ENCODE results near the gene FXYD2. TPM values are rescaled to one million over a fixed set of nuclear protein-coding genes. Genes with fewer than 3 reads are reported as not detected.
"Not testable (repeated sequence)": the region's sequence is repeated elsewhere in the genome, so short reads cannot be mapped to it uniquely, and the experiment has no call there.

Gene FXYD2
- total RNA-seq, 1 experiment from 2014 or later: 9.0 TPM

GRCh38 chr11:117868815-117869561, 44.4 kb upstream of the FXYD2 start:
- no peaks in the 10 kb centered on the region for H3K36me3 Mint-ChIP-seq (ENCODE audit: insufficient read depth, unreplicated experiment)
- no peak for DNase-seq
- BruUV-seq (replicated peaks): no TSS peak
- H3K27me3 Mint-ChIP-seq (ENCODE audit: unreplicated experiment): peaks cover 60% of the 10 kb centered on the region
- no peaks in the 10 kb centered on the region for H3K9me3 Mint-ChIP-seq (ENCODE audit: low read depth, unreplicated experiment)
- CTCF ChIA-PET: no interaction called here
- no peak overlapping the region for H3K27ac Mint-ChIP-seq (ENCODE audit: unreplicated experiment)
- no peak overlapping the region for H3K4me3 Mint-ChIP-seq (ENCODE audit: low read depth, unreplicated experiment)
- H3K4me1 Mint-ChIP-seq (ENCODE audit: low read depth, unreplicated experiment): no peaks in the 10 kb centered on the region
- no peak for TF ChIP-seq CTCF (IDR thresholded peaks at IDR 0.05; ENCODE audit: unreplicated experiment)
- intact Hi-C loops (cut with micrococcal nuclease; ENCODE audit: unreplicated experiment): no loop called here

- TF ChIP-seq CTCF (IDR thresholded peaks at IDR 0.05; ENCODE audit: unreplicated experiment): no peak
- Mint-ChIP-seq H3K9me3 (ENCODE audit: low read depth, unreplicated experiment) (no peaks in the 10 kb centered on the region), H3K27ac (ENCODE audit: unreplicated experiment) (no peak overlapping the region), H3K36me3 (ENCODE audit: insufficient read depth, unreplicated experiment) (no peaks in the 10 kb centered on the region), H3K4me1 (ENCODE audit: low read depth, unreplicated experiment) (no peaks in the 10 kb centered on the region), H3K4me3 (ENCODE audit: low read depth, unreplicated experiment) (no peak overlapping the region), H3K27me3 (ENCODE audit: unreplicated experiment) (peaks cover 51% of the 10 kb centered on the region)
- CTCF ChIA-PET: interaction anchor here (0.6 kb wide), 1 partner anchor 12 kb away, joined by 3 read pairs; no protein-coding TSS in a partner anchor
- BruUV-seq (replicated peaks): no TSS peak
- intact Hi-C loops (cut with micrococcal nuclease; ENCODE audit: unreplicated experiment): no loop called here
- no peak for DNase-seq
Observed at GRCh38 chr11:117868088-117868487, 43.5 kb upstream of the FXYD2 start.

- Mint-ChIP-seq H3K27ac (ENCODE audit: unreplicated experiment) (no peak overlapping the region), H3K27me3 (ENCODE audit: unreplicated experiment) (peaks cover 36% of the 10 kb centered on the region), H3K36me3 (ENCODE audit: insufficient read depth, unreplicated experiment) (no peaks in the 10 kb centered on the region), H3K4me1 (ENCODE audit: low read depth, unreplicated experiment) (no peaks in the 10 kb centered on the region), H3K9me3 (ENCODE audit: low read depth, unreplicated experiment) (no peaks in the 10 kb centered on the region), H3K4me3 (ENCODE audit: low read depth, unreplicated experiment) (no peak overlapping the region)
- BruUV-seq (replicated peaks): no TSS peak
- no peak for TF ChIP-seq CTCF (IDR thresholded peaks at IDR 0.05; ENCODE audit: unreplicated experiment)
- CTCF ChIA-PET: no interaction called here
- no peak for DNase-seq
- intact Hi-C loops (cut with micrococcal nuclease; ENCODE audit: unreplicated experiment): no loop called here
Observed at GRCh38 chr11:117866526-117866925, 42.0 kb upstream of the FXYD2 start.

- H3K4me1 Mint-ChIP-seq (ENCODE audit: low read depth, unreplicated experiment); H3K27ac Mint-ChIP-seq (ENCODE audit: unreplicated experiment); H3K36me3 Mint-ChIP-seq (ENCODE audit: insufficient read depth, unreplicated experiment); intact Hi-C loops (cut with micrococcal nuclease; ENCODE audit: unreplicated experiment); H3K4me3 Mint-ChIP-seq (ENCODE audit: low read depth, unreplicated experiment); DNase-seq; CTCF ChIA-PET; H3K9me3 Mint-ChIP-seq (ENCODE audit: low read depth, unreplicated experiment); BruUV-seq (replicated peaks): not testable (repeated sequence)
- H3K27me3 Mint-ChIP-seq (ENCODE audit: unreplicated experiment): peaks cover 44% of the 10 kb centered on the region
Observed at GRCh38 chr11:117865546-117865945, 41.0 kb upstream of the FXYD2 start.

GRCh38 chr11:117863383-117863782, 38.8 kb upstream of the FXYD2 start:
- Mint-ChIP-seq H3K36me3 (ENCODE audit: insufficient read depth, unreplicated experiment) (no peaks in the 10 kb centered on the region), H3K9me3 (ENCODE audit: low read depth, unreplicated experiment) (no peaks in the 10 kb centered on the region), H3K27me3 (ENCODE audit: unreplicated experiment) (peaks cover 64% of the 10 kb centered on the region), H3K4me1 (ENCODE audit: low read depth, unreplicated experiment) (no peaks in the 10 kb centered on the region), H3K27ac (ENCODE audit: unreplicated experiment) (no peak overlapping the region), H3K4me3 (ENCODE audit: low read depth, unreplicated experiment) (no peak overlapping the region)
- CTCF ChIA-PET: no interaction called here
- BruUV-seq (replicated peaks): no TSS peak
- no peak for TF ChIP-seq CTCF (IDR thresholded peaks at IDR 0.05; ENCODE audit: unreplicated experiment)
- intact Hi-C loops (cut with micrococcal nuclease; ENCODE audit: unreplicated experiment): no loop called here
- DNase-seq: no peak

All from Calu3 (cell line).